IMR-90 (cell line): ENCODE measurements around the gene HMCN1. TPM values are rescaled to one million over a fixed set of nuclear protein-coding genes. Genes with fewer than 3 reads are reported as not detected.

Experiments used
- ATAC-seq: fragments of 200-7000 bp; cut with Tn5 transposase; 2 replicates; pipeline ENCODE4 v1.9.1; 2020; ENCODE audit warnings: low read depth, mild to moderate bottlenecking, moderate library complexity
- BruUV-seq: library from RNA; stranded (reverse); fragments of 400-500 nt; replicated peaks from 2 replicates; lab custom pipeline; 2021; lab: Mats Ljungman, UMichigan
- CTCF ChIA-PET: fragments of 300-600 bp; formaldehyde crosslinking; extraction: SDS; loops from one replicate; lab custom pipeline; 2021; ENCODE audit warnings: antibody characterized with exemption; lab: Yijun Ruan, JAX
- POLR2A ChIA-PET: fragments of 300-600 bp; sonication (Branson Sonifier 250); formaldehyde crosslinking; loops from one replicate; lab custom pipeline; 2022; ENCODE audit warnings: antibody characterized with exemption; ENCODE audit not compliant: unreplicated experiment; lab: Charles Lee
- DNase-seq: peaks from one replicate; pipeline ENCODE4 v3.0.0; 2013
- H2AFZ ChIP-seq: replicated peaks from 2 replicates; pipeline ENCODE3; 2013; ENCODE audit warnings: low read length, mild to moderate bottlenecking; ENCODE audit not compliant: poor library complexity
- H2AK5ac ChIP-seq: 2 replicates; pipeline ENCODE4 v1.6.1; 2013; ENCODE audit warnings: low read depth, low read length, inconsistent platforms
- H2AK9ac ChIP-seq: replicated peaks from 2 replicates; pipeline ENCODE3; 2013; ENCODE audit warnings: mild to moderate bottlenecking, low read depth, low read length, moderate library complexity; ENCODE audit not compliant: poor library complexity
- H2BK120ac ChIP-seq: 2 replicates; pipeline ENCODE4 v1.6.1; 2013; ENCODE audit warnings: low read depth, low read length, inconsistent platforms
- H2BK15ac ChIP-seq: 3 replicates; pipeline ENCODE4 v1.6.1; 2013; ENCODE audit warnings: low read depth, low read length, inconsistent platforms
- H2BK20ac ChIP-seq: 2 replicates; pipeline ENCODE4 v1.6.1; 2013; ENCODE audit warnings: low read depth, mild to moderate bottlenecking, inconsistent platforms, low read length, moderate library complexity
- H2BK5ac ChIP-seq: 2 replicates; pipeline ENCODE4 v1.6.1; 2013; ENCODE audit warnings: mild to moderate bottlenecking, low read depth, low read length, inconsistent platforms; ENCODE audit not compliant: poor library complexity, severe bottlenecking
- H3K14ac ChIP-seq: replicated peaks from 2 replicates; pipeline ENCODE4 v1.6.1; 2013; ENCODE audit warnings: low read depth, low read length, inconsistent platforms
- H3K18ac ChIP-seq: 2 replicates; pipeline ENCODE4 v1.6.1; 2013; ENCODE audit warnings: low read depth, low read length, control low read depth
- H3K23ac ChIP-seq: 2 replicates; pipeline ENCODE4 v1.6.1; 2013; ENCODE audit warnings: low read depth, low read length, inconsistent platforms
- H3K27ac ChIP-seq: 2 replicates; pipeline ENCODE4 v1.5.1; 2013; ENCODE audit warnings: mild to moderate bottlenecking, control low read depth, low read length; ENCODE audit not compliant: insufficient read depth
- H3K27me3 ChIP-seq: 2 replicates; pipeline ENCODE4 v1.6.1; 2013; ENCODE audit warnings: low read length; ENCODE audit not compliant: control insufficient read depth, insufficient read depth
- H3K36me3 ChIP-seq: 2 replicates; pipeline ENCODE4 v1.6.1; 2013; ENCODE audit warnings: low read length, mixed read lengths; ENCODE audit not compliant: control insufficient read depth, insufficient read depth
- H3K4ac ChIP-seq: 2 replicates; pipeline ENCODE4 v1.6.1; 2013; ENCODE audit warnings: low read depth, low read length, inconsistent platforms
- H3K4me1 ChIP-seq: 2 replicates; pipeline ENCODE4 v1.6.1; 2013; ENCODE audit warnings: low read length, mixed read lengths; ENCODE audit not compliant: control insufficient read depth, insufficient read depth
- H3K4me2 ChIP-seq: 2 replicates; pipeline ENCODE4 v1.6.1; 2013; ENCODE audit warnings: low read depth, mild to moderate bottlenecking, control low read depth, low read length, moderate library complexity
- H3K4me3 ChIP-seq: 2 replicates; pipeline ENCODE4 v1.5.1; 2013; ENCODE audit warnings: low read depth, mild to moderate bottlenecking, control low read depth, low read length, moderate library complexity; ENCODE audit not compliant: insufficient read depth
- H3K56ac ChIP-seq: 2 replicates; pipeline ENCODE4 v1.6.1; 2013; ENCODE audit warnings: low read length, inconsistent platforms; ENCODE audit not compliant: insufficient read depth; ENCODE audit errors: extremely low read depth
- H3K79me1 ChIP-seq, 2 experiments: 2 replicates each; pipeline ENCODE4 v1.6.1; 2013; ENCODE audit warnings: low read length in 2 of 2, inconsistent platforms in 1 of 2, low read depth in 1 of 2
- H3K9ac ChIP-seq: 2 replicates; pipeline ENCODE4 v1.6.1; 2013; ENCODE audit warnings: low read depth, low read length, control low read depth
- H3K9me1 ChIP-seq: 2 replicates; pipeline ENCODE4 v1.6.1; 2013; ENCODE audit warnings: low read length, inconsistent platforms; ENCODE audit not compliant: insufficient read depth
- H3K9me3 ChIP-seq: 2 replicates; pipeline ENCODE4 v1.6.1; 2013; ENCODE audit warnings: low read length; ENCODE audit not compliant: control insufficient read depth, insufficient read depth
- H4K20me1 ChIP-seq: 2 replicates; pipeline ENCODE4 v1.6.1; 2013; ENCODE audit warnings: low read length, inconsistent platforms; ENCODE audit not compliant: insufficient read depth
- H4K5ac ChIP-seq: 2 replicates; pipeline ENCODE4 v1.6.1; 2013; ENCODE audit warnings: mild to moderate bottlenecking, low read depth, low read length, control low read depth
- H4K8ac ChIP-seq, 2 experiments: 2 replicates each; pipeline ENCODE4 v1.6.1; 2013; ENCODE audit warnings: low read depth in 2 of 2, low read length in 2 of 2, control low read depth in 1 of 2, inconsistent platforms in 1 of 2
- H4K91ac ChIP-seq: 2 replicates; pipeline ENCODE4 v1.6.1; 2013; ENCODE audit warnings: low read depth, low read length, inconsistent platforms; ENCODE audit not compliant: insufficient read depth
- BHLHE40 ChIP-seq: fragments of 150-350 bp; IDR thresholded peaks from 2 replicates; pipeline ENCODE4 v1.6.1; 2016; ENCODE audit warnings: mild to moderate bottlenecking, low read depth, low read length
- CEBPB ChIP-seq: IDR thresholded peaks from 2 replicates; pipeline ENCODE4 v1.6.1; 2012; ENCODE audit warnings: low read depth, low read length, improper control_type of control experiment
- CHD1 ChIP-seq: IDR thresholded peaks from 2 replicates; pipeline ENCODE4 v1.6.1; 2012; ENCODE audit warnings: low read depth, low read length, improper control_type of control experiment
- FOS ChIP-seq: fragments of 150-350 bp; IDR thresholded peaks from 2 replicates; pipeline ENCODE4 v1.6.1; 2016; ENCODE audit warnings: low read depth, low read length
- MAFK ChIP-seq: IDR thresholded peaks from 2 replicates; pipeline ENCODE4 v1.6.1; 2012; ENCODE audit warnings: low read depth, low read length, improper control_type of control experiment
- MAZ ChIP-seq: IDR thresholded peaks from 2 replicates; pipeline ENCODE4 v1.6.1; 2012; ENCODE audit warnings: low read depth, mild to moderate bottlenecking, low read length, improper control_type of control experiment, moderate library complexity, borderline replicate concordance
- MXI1 ChIP-seq: IDR thresholded peaks from 2 replicates; pipeline ENCODE4 v1.6.1; 2012; ENCODE audit warnings: low read depth, mild to moderate bottlenecking, low read length, moderate library complexity, borderline replicate concordance
- NFE2L2 ChIP-seq: fragments of 150-350 bp; IDR thresholded peaks from 2 replicates; pipeline ENCODE4 v1.6.1; 2016; ENCODE audit warnings: low read depth, mild to moderate bottlenecking, low read length
- POLR2A ChIP-seq: IDR thresholded peaks from 2 replicates; pipeline ENCODE4 v1.6.1; 2012; ENCODE audit warnings: mild to moderate bottlenecking, low read depth, low read length
- RAD21 ChIP-seq: IDR thresholded peaks from 2 replicates; pipeline ENCODE4 v1.6.1; 2012; ENCODE audit warnings: low read length, improper control_type of control experiment
- RCOR1 ChIP-seq: IDR thresholded peaks from 2 replicates; pipeline ENCODE4 v1.6.1; 2012; ENCODE audit warnings: mild to moderate bottlenecking, low read length, improper control_type of control experiment; ENCODE audit not compliant: insufficient replicate concordance
- RFX5 ChIP-seq: IDR thresholded peaks from 2 replicates; pipeline ENCODE4 v1.8.0; 2012; ENCODE audit warnings: low read depth, mild to moderate bottlenecking, low read length, moderate library complexity
- SMC3 ChIP-seq: fragments of 150-350 bp; IDR thresholded peaks from 2 replicates; pipeline ENCODE4 v1.6.1; 2016; ENCODE audit warnings: low read depth, mild to moderate bottlenecking, antibody characterized with exemption, low read length, moderate library complexity
- WGBS, 2 experiments: methylation state at CpG; one replicate each; pipeline versions ENCODE4 v1.1.5 to v1.1.7; 2013; ENCODE audit warnings: missing lambda C conversion rate in 2 of 2; ENCODE audit not compliant: insufficient read length in 1 of 2; ENCODE audit errors: extremely low coverage in 2 of 2; 5-methylcytosine and 5-hydroxymethylcytosine counted together
- dilution Hi-C: fragments of 300-500 bp; cut with HindIII; formaldehyde crosslinking; loops from one replicate; pipeline ENCODE4 v1.14.3; 2018; ENCODE audit warnings: low sequenced_read_pairs; ENCODE audit not compliant: unreplicated experiment
- in situ Hi-C: fragments of 300-500 bp; cut with MboI; formaldehyde crosslinking; loops from 3 replicates; pipeline ENCODE4 v1.14.3; 2019; ENCODE audit warnings: low sequenced_read_pairs, inconsistent platforms, mixed read lengths
- intact Hi-C: fragments of 100-400 bp; cut with micrococcal nuclease; formaldehyde crosslinking; loops from 2 replicates; pipeline ENCODE4 v1.10.0; 2022
- polyA plus RNA-seq, 3 experiments: library from polyadenylated mRNA; depleted of rRNA; stranded (reverse); fragments of >200 nt; gene quantifications; 2 replicates each; pipeline ENCODE4 v1.2.3, GENCODE V29; 2012; ENCODE audit warnings: low replicate concordance in 1 of 3
- total RNA-seq: library from RNA; depleted of rRNA; stranded (reverse); fragments of >200 nt; gene quantifications from 2 replicates; pipeline ENCODE4 v1.2.3, GENCODE V29; 2012
- TF ChIP-seq, protein P1 (sequence below): conservative IDR thresholded peaks from 2 replicates; pipeline ENCODE4 v1.5.1; 2012; ENCODE audit warnings: mild to moderate bottlenecking, low read depth, low read length, improper control_type of control experiment
- TF ChIP-seq, protein P2 (sequence below): fragments of 150-350 bp; IDR thresholded peaks from 2 replicates; pipeline ENCODE4 v1.6.1; 2017; ENCODE audit warnings: mild to moderate bottlenecking, antibody characterized with exemption, low read length, low read depth
- TF ChIP-seq, protein P3 (sequence below): fragments of 150-350 bp; IDR thresholded peaks from 2 replicates; pipeline ENCODE4 v1.6.1; 2016; ENCODE audit warnings: low read depth, mild to moderate bottlenecking, low read length, moderate library complexity, borderline replicate concordance

The HMCN1 gene
- total and polyA plus RNA-seq, 2 of the 4 experiments (the other 2 are of a cell fraction), result 6.1 to 11.7 TPM

DNA sequence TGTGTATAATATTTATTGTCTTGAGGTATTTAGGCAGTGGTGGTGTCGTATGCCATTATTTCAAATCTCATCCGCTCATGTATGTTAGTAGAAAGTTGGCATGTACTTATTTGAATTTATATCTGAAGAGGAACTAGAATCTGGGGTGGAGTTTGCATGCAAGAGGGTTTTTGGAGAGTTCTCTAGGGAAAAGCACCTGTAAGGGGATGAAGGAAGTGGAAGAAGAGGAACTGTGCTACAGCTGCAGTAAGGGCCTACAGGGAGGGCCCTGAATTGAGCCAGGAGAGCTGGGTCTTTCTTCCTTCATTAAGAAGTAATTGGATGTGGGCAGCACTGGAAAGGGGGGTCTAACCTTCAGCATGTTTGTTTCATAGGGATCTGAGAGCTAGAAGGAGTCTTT, 197.2 kb downstream of the HMCN1 start:
- no peaks in the 10 kb centered on the region for H4K20me1 ChIP-seq
- 0 out of 2 replicates have a peak, but pooled peaks cover 5% of the 10 kb centered on the region for H3K9me1 ChIP-seq
- no peak overlapping the region for H2BK5ac ChIP-seq
- no peak overlapping the region for H2AFZ ChIP-seq
- no peak overlapping the region for H4K8ac ChIP-seq
- no peaks in the 10 kb centered on the region for H3K36me3 ChIP-seq
- no peak overlapping the region for H3K18ac ChIP-seq
- H3K9ac ChIP-seq, result no peak overlapping the region
- H4K91ac ChIP-seq, result no peak overlapping the region
- DNase-seq, result no peak
- no peaks in the 10 kb centered on the region for H3K9me3 ChIP-seq
- no peak overlapping the region for H3K4me2 ChIP-seq
- TF ChIP-seq RAD21 (no peak), POLR2A (no peak), MAFK (no peak), MXI1 (no peak), CEBPB (no peak), BHLHE40 (no peak), MAZ (no peak), RFX5 (no peak), NFE2L2 (no peak), CHD1 (no peak), FOS (no peak), RCOR1 (no peak), SMC3 (no peak)
- TF ChIP-seq, protein P1, sequence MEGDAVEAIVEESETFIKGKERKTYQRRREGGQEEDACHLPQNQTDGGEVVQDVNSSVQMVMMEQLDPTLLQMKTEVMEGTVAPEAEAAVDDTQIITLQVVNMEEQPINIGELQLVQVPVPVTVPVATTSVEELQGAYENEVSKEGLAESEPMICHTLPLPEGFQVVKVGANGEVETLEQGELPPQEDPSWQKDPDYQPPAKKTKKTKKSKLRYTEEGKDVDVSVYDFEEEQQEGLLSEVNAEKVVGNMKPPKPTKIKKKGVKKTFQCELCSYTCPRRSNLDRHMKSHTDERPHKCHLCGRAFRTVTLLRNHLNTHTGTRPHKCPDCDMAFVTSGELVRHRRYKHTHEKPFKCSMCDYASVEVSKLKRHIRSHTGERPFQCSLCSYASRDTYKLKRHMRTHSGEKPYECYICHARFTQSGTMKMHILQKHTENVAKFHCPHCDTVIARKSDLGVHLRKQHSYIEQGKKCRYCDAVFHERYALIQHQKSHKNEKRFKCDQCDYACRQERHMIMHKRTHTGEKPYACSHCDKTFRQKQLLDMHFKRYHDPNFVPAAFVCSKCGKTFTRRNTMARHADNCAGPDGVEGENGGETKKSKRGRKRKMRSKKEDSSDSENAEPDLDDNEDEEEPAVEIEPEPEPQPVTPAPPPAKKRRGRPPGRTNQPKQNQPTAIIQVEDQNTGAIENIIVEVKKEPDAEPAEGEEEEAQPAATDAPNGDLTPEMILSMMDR, result no peak
- TF ChIP-seq, protein P2, sequence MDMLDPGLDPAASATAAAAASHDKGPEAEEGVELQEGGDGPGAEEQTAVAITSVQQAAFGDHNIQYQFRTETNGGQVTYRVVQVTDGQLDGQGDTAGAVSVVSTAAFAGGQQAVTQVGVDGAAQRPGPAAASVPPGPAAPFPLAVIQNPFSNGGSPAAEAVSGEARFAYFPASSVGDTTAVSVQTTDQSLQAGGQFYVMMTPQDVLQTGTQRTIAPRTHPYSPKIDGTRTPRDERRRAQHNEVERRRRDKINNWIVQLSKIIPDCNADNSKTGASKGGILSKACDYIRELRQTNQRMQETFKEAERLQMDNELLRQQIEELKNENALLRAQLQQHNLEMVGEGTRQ, result no peak
- TF ChIP-seq, protein P3, sequence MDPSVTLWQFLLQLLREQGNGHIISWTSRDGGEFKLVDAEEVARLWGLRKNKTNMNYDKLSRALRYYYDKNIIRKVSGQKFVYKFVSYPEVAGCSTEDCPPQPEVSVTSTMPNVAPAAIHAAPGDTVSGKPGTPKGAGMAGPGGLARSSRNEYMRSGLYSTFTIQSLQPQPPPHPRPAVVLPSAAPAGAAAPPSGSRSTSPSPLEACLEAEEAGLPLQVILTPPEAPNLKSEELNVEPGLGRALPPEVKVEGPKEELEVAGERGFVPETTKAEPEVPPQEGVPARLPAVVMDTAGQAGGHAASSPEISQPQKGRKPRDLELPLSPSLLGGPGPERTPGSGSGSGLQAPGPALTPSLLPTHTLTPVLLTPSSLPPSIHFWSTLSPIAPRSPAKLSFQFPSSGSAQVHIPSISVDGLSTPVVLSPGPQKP, result no peak
- H3K4ac ChIP-seq, result no peak overlapping the region
- H3K27ac ChIP-seq, result no peak overlapping the region
- in situ Hi-C loops (no loop called here), dilution Hi-C loops (no loop called here), intact Hi-C loops (no loop called here)
- no peak overlapping the region for H3K56ac ChIP-seq
- ATAC-seq, result no peak
- WGBS, 2 experiments, result no CpG with 5 or more reads among the region's 2 CpGs
- no peaks in the 10 kb centered on the region for H3K27me3 ChIP-seq
- no peak overlapping the region for H2BK20ac ChIP-seq
- no peak overlapping the region for H4K5ac ChIP-seq
- H3K4me3 ChIP-seq, result no peak overlapping the region
- no peak overlapping the region for H2BK15ac ChIP-seq
- no TSS peak for BruUV-seq
- no peak overlapping the region for H2BK120ac ChIP-seq
- no peaks in the 10 kb centered on the region for H3K79me1 ChIP-seq
- ChIA-PET CTCF (no interaction called here), POLR2A (no interaction called here)
- no peak overlapping the region for H3K23ac ChIP-seq
- peaks cover 5% of the 10 kb centered on the region for H3K4me1 ChIP-seq
- no peak overlapping the region for H2AK5ac ChIP-seq
- no peak overlapping the region for H2AK9ac ChIP-seq
- no peak overlapping the region for H3K14ac ChIP-seq
